Measurements from ENCODE around the gene CNTNAP2.

- TF ChIP-seq, protein P1, sequence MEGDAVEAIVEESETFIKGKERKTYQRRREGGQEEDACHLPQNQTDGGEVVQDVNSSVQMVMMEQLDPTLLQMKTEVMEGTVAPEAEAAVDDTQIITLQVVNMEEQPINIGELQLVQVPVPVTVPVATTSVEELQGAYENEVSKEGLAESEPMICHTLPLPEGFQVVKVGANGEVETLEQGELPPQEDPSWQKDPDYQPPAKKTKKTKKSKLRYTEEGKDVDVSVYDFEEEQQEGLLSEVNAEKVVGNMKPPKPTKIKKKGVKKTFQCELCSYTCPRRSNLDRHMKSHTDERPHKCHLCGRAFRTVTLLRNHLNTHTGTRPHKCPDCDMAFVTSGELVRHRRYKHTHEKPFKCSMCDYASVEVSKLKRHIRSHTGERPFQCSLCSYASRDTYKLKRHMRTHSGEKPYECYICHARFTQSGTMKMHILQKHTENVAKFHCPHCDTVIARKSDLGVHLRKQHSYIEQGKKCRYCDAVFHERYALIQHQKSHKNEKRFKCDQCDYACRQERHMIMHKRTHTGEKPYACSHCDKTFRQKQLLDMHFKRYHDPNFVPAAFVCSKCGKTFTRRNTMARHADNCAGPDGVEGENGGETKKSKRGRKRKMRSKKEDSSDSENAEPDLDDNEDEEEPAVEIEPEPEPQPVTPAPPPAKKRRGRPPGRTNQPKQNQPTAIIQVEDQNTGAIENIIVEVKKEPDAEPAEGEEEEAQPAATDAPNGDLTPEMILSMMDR (IDR thresholded peaks at IDR 0.05 in 4 of 5, conservative IDR thresholded peaks at IDR 0.05 in 1 of 5): no peak
- no peak for TF ChIP-seq POLR2A (IDR thresholded peaks at IDR 0.05)
These were observed 1360.9 kb downstream of the CNTNAP2 start for GRCh38 chr7:147477526-147477925.

All from gastrocnemius medialis (tissue), 4 donors.